ACHN (cell line): ENCODE measurements around the gene TCP11.

ENCODE experiments used
- DNase-seq: peaks from one replicate; pipeline ENCODE4 v3.0.0-alpha.2; 2015
- in situ Hi-C: cut with HindIII; loops from 2 replicates; pipeline ENCODE4 v1.10.0; 2017; ENCODE audit warnings: low sequenced_read_pairs, low pct_ligation_motif_present, low pct_unique_long_range_greater_than_20kb

TCP11 gene

DNA sequence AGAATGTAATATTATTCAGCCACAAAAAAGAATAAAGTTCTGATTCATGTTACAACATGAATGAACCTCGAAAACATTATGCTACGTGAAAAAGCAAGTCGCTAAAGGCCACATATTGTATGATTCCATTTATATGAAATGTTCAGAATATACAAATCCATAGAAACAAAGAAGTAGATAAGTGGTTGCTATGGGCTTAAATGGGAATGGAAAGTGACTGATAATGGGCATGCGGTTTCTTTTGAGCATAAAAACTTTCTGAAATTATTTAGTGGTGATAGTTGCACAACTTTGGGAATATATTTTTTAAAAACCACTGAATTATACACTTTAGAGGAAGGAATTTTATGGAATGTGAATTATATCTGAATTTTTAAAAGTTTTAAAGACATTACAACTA lies 33.4 kb upstream of the TCP11 start:
- no peak for DNase-seq
- in situ Hi-C loops = no loop called here

DNA sequence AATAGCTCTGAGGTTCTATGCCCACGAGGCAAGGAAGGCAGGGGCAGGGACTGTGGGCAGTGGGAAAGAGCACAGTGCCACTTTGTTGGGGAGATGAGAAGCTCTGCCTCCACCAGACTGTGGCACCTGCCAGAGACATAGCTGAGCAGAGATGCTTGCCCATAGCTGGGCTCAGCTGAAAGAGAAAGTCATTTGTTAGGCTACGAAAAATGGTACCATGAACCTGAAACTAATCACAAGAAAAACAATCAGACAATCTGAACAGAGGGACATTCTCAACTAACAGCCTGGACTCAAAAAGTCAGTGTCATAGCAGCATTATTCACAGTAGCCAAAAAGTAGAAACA lies 32.9 kb upstream of the TCP11 start:
- in situ Hi-C loops = no loop called here
- no peak for DNase-seq

DNA sequence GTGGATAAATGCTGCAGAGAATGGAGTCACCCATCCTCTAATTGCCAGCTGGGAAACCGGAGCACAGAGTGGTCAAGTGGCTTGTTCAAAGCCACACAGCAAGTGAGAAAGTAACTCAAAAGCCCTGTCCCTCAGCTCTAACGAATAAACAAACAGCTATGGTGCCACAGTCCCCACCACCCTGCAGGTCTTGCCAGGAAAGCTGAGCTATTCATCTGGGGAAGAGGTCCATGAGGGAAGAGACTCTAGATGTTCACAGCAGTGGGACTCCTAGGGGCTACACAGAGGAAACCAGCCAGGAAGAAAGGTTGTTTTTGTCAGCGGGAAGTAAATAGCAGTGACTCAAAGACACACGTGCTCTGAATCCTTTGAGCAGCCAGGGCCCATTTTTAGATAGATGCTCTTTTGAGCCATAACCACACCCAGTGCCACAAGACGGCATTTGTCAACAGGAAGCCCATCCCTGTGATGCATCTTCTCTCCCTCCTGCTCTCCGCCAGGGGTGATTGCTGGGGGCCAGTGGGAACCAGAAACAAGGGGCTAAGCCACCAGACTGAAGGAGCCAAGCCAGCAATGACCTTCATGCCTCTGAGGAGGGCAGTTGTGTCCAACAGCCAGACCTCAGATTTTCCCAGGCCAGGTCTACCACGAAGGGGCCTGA lies 32.4 kb upstream of the TCP11 start:
- no peak for DNase-seq
- in situ Hi-C loops = no loop called here

DNA sequence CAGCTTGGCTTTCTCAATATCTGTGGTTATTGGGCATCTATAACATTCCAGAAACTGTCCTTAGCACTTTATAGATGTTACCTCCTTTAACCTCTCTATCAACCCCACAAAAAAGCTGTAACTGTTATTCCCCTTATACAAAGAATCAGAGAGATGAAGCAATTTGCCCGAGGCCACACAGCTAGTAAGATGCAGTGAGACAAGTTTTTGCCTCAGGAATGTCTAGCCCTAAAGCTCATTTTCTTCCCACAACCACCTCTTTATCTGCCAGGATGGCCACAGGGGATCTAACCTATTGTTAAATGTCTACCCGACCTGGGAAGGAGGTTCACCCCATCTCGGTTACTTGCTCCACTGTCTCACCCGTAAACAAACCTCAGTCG lies 31.9 kb upstream of the TCP11 start:
- no peak for DNase-seq
- in situ Hi-C loops = no loop called here

DNA sequence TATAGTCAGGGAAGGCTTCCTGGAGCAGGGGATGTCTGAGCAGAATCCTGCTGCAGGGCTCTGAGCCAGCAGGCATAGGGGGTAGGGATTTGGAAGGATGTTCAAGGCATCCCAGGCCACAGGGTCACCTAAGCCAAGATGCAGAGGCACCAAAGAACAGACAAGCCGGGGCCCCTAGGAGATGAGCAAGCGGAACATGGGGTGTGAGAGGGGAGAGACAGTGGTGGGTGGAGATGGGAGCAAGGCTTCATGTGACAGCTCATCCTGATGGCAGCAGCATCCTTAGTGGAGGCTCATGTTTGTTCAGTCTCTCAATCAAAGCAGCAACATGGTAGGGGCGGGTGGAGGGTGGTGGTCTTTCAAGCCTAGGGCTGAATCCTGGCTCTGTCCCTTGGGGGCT lies 29.8 kb upstream of the TCP11 start:
- no peak for DNase-seq
- in situ Hi-C loops = no loop called here

DNA sequence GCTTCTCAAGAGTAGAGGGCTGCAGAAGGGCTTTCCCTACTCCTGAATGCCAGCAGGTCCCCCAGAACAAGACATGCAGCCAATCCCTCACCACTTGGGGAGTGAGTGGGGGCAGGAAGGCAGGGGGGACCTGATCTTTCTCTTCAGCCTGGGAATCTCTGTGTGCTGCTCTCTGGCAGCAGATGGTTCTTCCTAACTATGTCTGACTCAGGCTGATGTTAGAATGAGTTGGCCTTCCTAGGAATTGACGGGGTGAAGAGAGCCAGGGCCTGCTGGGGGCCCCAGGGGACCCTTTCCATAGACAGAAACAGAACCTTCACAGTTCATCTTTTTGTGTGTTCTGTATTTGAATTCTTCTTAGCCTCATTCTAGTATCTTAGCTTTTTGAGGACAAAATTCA lies 29.0 kb upstream of the TCP11 start:
- in situ Hi-C loops = no loop called here
- DNase-seq = no peak

DNA sequence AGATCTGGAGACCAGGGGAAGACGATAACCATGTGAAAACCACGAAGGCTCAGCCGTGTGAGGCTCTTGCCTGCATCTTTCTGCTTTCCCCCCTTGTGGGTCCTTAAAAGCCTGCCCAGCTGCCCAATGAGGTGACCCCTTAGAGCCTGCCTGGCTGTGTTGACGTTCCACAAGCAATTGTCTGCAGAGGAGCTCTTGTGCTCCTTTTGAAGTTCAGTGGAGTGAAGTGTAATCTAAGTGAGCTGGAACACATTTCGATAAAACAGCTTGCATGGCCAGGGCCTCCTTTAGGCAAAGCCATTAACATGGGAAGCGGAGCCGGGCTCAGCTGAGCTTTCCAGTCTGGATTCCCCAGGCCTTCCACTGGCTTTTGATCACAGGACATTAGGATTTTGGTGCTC lies 27.3 kb upstream of the TCP11 start:
- DNase-seq = no peak
- in situ Hi-C loops = no loop called here

DNA sequence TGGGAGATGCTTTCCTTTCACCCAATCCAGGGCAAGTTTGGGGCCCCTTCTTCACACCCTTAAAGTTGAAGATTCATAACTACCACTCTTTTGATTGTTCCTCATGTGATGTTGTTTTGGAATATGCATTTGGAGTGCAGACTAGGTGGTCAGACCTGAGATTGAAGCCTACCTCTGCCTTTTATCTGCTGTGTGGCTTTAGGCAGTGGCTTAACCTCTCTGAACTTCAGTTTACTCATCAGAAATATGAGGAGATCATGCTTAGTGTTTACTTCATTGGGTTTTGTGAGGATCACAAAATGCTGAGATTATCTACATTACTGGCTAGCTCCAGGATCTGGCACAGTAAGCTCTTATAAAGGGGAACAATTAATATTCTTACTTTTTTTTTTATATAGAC lies 26.4 kb upstream of the TCP11 start:
- DNase-seq = no peak
- in situ Hi-C loops = no loop called here

DNA sequence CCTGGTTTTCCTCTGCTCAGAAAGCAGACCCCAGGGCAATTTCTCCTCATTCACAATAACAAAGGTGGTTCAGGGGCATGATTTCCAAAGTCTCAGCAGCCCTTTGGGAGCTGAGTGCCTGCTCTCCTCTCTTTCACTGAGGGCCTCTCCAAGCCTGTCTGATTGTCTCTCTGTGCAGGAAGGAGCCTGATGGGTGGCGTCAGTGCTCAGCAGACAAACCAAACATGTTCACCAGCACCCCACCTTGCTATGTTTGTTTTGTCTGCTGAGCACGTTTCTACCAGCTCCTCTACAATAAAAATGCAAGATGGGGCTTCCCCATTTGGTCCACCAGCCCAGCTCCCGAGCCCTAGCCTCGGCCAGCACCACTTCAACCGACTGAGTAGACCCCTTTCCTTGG lies 25.4 kb upstream of the TCP11 start:
- DNase-seq = no peak
- in situ Hi-C loops = no loop called here

DNA sequence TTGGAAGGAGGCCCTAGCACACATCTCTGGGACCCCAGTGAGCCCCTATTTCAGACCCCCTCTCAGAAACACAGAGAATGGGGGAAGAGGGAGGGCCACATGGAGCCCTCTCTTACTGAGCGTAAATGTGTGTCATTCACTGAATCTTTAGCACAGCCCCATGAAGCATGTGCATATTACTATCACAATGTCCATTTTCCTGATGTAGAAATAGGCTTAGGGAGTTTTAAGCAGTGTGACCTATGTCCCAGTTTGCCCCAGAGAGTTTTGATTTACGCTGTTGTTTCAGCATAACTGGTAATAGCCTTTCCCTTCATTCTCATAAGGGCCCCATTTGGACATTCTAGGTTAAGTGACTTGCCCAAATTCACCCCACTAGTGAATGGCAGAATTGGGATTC lies 25.0 kb upstream of the TCP11 start:
- no peak for DNase-seq
- in situ Hi-C loops = no loop called here

DNA sequence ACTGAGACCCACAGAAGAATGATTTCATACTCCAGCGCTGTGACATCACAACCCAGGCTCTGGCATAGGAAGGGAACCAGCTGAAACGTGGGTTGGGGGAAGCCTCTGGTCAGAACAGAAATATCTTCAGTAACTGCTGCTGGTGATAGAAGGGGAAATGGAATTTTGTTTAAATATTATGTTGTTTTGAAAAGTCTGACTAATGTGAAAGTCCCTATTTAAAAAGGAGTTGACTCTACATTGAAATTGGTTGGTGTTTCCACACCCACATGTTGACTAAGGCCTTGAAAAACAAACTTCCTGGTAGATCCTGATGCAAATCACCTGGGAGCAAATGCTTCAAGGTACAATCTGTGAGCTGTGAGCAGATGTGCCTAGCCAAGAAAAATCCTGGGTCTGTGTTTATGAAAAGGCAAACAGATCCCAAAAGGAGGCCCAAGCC lies 24.5 kb upstream of the TCP11 start:
- in situ Hi-C loops = no loop called here
- no peak for DNase-seq

DNA sequence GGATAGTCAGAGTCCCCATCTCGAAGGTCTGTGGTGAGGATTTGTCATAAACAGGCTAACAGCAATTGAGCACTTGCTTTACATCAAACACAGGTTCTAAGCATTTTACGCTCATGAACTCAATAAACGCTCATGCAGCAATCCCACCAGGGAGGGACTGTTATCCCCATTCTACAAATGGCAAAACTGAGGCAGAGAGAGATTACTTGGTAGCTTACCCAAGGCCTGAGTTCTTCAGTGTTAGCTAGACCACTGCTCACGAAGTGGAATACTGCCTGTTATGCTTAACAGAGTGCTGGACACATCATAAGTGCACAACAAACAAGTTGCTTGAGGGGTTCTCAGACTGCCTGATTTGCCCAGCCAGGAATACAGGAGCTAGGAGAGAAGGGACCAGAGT lies 23.7 kb upstream of the TCP11 start:
- DNase-seq = no peak
- in situ Hi-C loops = no loop called here

DNA sequence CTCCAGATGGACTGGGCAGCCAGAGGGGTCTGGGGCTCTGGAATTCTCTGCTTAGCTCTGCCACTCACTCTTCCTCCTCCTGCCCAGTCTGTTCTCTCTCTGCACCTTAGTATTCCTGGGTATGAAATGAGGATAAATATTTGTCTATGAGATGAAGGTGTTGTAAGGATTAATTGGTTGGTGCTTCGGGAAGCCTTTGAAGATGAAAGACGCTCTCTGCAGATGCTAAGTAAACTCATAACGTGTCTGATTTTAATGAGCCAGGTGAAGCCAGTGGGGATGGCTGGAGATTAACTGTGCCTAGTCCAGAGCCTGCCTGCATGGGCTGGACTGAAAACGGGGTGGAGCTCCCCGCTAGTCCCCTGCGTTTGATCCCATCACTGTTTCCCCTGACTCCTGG lies 23.1 kb upstream of the TCP11 start:
- DNase-seq = no peak
- in situ Hi-C loops = no loop called here

DNA sequence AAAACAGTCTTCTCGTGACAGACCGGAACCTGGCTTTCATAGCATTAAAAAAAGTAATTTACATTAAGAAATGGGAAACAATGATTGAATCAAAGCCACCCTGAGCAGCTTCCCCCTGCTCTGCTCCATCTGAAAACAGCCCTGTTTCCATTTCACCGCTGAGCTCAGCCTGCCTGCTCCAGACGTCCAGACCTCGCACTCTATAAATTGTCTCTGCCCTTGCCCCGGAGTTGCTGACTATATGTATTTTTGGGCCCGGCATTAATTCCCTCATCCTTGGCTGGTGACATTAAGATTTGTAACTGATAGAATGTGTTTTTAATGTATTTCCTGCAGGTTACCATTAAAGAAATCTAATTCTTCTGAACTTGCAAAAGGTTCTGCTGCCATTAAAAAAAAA lies 22.7 kb upstream of the TCP11 start:
- in situ Hi-C loops = no loop called here
- no peak for DNase-seq

DNA sequence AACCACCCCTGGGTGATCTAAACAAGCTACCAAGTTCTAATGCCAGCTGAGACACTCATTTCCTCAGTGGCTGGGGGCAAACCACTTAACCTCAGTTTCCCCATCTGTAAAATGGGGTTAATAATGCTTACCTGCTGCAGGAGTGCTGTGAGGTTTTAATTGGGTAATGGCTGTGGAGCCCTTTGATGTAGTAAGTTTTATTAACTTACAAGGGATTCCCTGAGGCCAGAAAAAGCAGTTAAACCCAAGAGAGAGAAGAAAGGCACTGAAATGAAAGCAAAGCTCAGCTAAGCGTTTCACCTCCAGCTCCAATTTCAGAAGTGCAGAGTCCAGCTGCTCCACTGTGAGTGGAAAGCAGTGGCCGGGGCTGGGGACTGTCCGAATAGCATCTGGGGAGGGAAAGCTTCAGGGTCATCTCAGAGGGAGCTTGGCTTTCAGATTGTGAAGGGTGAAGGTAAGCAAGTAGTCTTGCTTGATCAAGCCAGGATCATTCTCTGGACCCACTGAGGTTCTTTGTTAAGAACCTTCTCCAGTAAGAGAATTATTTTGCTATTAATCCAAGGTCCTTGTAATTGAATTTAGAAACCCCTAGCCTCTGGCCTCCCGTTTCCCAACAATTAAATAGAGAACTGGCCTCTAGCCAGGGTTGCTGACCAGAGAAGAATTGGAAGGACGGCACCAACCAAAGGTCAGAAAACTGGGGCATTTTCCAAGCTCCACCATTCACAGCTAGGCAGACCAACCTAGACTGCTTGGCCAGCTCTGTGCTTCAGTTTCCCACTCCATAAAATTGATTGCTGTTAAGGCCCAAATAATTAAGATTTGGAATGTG lies 20.9 kb upstream of the TCP11 start:
- in situ Hi-C loops = no loop called here
- no peak for DNase-seq

DNA sequence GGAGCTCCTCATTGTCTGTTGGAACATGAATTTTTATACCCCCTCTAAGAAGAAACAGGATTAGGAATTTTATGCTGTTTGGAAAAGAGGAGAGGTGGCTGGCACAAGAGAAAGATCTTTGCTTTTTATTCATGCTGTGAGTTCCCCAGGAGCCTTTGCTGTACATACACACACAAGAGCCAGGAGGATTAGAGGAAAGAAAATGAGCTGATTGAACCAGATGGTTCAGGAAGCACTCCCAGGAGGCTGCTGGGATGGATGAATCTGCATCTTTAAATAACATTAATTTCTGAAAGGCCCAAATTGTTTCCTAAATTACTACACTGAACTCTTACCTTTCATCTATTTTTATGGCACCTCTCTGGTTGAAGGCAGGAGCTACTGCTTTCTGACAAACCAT lies 20.1 kb upstream of the TCP11 start:
- DNase-seq = no peak
- in situ Hi-C loops = no loop called here

DNA sequence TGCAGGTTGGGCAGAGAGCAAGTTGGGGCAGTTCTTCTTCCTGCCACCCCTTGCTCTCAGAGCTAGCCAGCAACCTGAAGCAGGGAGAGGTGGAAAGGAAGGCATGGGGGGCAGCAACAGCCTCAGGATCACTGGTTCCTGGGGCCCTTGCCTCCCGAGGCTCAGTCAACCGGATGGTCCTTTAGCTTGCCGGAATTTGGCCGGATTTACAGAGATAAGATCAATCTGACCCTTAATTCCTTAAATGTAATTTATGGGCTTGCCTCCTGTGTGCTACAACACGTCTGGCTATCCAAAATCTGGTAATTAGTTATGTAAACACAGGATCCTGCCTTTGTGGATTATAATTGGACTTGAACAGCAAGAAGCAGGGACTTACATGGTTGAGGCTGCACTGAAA lies 19.5 kb upstream of the TCP11 start:
- in situ Hi-C loops = no loop called here

DNA sequence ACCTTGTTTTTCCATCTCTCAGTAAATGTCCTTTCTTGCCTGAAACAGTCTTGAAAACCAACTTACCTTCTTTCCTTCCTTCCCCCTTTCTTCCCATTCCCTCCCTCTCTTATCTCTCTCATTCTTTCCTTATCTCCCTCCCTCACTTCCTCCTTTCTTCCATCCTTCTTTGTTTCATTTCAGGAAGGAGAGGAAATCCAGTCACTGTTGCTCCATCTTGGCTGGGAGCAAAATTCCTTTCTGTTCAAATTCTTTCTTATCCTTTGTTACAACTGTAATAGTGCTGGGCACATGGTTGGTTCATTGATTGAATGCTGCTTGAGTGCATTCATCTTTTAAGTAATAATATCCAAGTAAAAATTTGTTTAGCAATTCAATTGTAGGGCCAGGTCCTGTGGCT lies 17.4 kb upstream of the TCP11 start:
- DNase-seq = no peak
- in situ Hi-C loops = no loop called here

More for the DNA sequence above, 19.5 kb upstream of the TCP11 start:
- no peak for DNase-seq

DNA sequence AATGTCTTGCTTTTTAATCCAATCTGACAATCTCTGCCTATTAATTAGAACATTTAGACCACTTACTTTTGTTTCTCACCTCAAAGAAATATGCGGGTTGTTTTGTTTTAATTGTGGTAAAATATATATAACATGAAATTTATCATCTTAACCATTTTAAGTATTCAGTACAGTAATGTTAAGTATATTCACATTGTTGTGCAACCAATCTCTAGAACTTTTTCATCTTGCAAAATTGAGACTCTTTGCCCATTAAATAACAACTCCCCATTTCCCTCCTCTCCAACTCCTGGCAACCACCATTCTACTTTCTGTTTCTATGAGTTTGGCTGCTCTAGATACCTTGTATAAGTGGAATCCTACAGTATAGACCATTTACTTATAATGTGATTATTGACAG lies 13.8 kb upstream of the TCP11 start:
- in situ Hi-C loops = no loop called here
- DNase-seq = no peak

DNA sequence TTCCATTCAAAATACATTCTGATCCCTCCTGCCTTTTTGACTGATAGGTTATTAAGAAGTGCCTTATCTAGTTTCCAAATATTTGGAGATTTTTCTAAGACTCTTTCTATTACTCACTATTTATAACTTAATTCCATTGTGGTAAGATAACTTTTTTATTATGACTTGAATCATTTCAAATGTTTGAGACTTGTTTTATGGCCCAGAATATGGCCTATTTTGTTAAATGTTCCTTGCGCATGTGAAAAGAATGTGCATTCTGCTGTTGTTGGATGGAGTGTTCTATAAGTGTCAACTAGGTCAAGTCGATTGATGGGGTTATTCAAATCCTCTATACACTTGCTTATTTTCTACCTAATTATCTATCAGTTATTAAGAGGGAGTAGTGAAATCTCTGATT lies 13.1 kb upstream of the TCP11 start:
- in situ Hi-C loops = no loop called here

More for the DNA sequence above, 13.1 kb upstream of the TCP11 start:
- DNase-seq = no peak
